ENCODE results near the gene CA9.
A peak's percentile ranks its signal among the peaks of the same experiment; 100 is the strongest.
"Not testable (repeated sequence)": the region's sequence is repeated elsewhere in the genome, so short reads cannot be mapped to it uniquely, and the experiment has no call there.

The CA9 gene

DNA sequence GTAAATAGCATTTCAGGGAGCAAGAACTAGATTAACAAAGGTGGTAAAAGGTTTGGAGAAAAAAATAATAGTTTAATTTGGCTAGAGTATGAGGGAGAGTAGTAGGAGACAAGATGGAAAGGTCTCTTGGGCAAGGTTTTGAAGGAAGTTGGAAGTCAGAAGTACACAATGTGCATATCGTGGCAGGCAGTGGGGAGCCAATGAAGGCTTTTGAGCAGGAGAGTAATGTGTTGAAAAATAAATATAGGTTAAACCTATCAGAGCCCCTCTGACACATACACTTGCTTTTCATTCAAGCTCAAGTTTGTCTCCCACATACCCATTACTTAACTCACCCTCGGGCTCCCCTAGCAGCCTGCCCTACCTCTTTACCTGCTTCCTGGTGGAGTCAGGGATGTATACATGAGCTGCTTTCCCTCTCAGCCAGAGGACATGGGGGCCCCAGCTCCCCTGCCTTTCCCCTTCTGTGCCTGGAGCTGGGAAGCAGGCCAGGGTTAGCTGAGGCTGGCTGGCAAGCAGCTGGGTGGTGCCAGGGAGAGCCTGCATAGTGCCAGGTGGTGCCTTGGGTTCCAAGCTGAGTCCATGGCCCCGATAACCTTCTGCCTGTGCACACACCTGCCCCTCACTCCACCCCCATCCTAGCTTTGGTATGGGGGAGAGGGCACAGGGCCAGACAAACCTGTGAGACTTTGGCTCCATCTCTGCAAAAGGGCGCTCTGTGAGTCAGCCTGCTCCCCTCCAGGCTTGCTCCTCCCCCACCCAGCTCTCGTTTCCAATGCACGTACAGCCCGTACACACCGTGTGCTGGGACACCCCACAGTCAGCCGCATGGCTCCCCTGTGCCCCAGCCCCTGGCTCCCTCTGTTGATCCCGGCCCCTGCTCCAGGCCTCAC lies at the start of gene CA9:
CA9 (plus strand) TSS at position 797 of the 893 bp plus-strand sequence; CDS start at position 829, 32 bp downstream.
- DNase-seq, result no peak

DNA sequence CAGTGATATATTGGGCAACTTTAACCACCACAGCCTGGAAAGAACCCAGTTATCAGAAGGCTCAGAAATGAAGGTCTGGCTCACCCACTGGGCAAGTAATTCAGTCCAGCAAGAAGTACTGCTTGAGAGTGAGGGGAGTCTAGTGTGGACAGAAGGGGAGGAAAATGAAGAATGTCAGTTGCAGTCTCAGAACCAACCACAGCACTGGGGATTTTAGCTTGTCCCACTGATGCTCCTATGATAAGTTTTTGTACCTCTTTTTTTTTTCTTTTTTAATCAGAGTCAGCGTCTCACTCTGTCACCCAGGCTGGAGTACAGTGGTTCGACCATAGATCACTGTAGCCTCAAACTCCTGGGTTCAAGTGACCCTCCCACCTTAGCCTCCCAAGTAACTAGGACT lies 46.2 kb upstream of the CA9 start:
- DNase-seq, result no peak

DNA sequence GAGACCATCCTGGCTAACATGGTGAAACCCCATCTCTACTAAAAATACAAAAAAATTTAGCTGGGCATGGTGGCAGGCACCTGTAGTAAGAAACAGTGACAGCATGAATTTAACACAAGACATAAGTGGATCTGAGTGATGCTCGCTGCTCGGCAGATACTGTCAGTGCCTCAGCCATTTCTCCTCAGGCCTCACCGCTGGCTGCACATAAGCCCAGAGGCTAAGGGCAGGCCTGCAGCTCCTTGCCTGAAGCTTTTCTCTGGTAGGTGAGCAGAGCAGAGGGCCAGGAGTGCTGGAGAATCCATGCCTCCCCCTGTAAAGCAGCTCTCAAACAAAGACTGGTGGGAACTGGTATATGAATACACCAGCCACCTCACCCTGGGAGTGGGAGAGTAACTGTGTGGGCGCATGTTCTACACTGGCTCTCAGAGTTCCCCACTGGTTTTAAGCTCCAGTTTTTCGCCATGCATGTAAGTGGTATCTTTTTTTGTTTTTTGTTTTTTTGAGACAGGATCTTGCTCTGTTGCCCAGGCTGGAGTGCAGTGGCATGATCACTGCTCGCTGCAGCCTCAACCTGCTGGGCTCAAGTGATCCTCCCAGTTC lies 45.2 kb upstream of the CA9 start:
- no peak for DNase-seq

DNA sequence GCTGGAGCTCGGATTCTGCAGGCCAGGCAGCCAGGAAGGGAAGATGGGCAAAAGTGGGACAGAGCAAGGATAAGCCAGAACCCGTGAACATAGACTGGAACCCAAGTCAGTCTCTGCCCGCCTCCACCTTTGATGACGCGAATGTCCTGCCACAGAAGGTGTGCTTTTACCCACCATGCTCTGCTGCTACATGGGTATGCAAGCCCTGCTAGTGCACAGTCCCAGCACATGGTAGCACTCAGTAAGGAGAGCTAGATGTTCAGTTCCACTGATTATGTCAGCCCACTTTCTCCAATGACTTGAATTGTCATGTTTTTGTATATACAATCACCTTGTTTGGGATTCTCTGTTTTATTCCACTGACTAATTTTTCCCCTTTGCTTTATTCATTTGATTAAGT lies 44.1 kb upstream of the CA9 start:
- no peak for DNase-seq

DNA sequence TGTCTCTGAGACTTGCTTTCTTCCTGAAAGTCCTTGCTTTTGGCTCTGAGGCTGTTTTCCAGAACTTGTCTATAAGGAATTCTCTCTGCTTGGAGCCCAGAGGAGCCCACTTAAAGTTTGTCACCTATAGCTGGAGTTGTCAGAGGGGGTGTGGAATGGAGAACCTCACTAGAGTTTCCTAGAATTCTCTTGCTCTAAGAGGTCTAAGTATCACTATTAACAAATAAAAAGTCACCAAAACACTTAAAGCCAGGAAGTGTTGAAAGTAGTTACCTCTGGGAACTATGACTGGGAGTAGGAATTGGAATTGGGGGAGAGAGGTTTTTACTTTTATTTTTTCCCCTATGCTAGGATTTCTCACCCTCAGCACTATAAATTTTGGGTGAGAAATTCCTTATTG lies 38.0 kb upstream of the CA9 start:
- no peak for DNase-seq

DNA sequence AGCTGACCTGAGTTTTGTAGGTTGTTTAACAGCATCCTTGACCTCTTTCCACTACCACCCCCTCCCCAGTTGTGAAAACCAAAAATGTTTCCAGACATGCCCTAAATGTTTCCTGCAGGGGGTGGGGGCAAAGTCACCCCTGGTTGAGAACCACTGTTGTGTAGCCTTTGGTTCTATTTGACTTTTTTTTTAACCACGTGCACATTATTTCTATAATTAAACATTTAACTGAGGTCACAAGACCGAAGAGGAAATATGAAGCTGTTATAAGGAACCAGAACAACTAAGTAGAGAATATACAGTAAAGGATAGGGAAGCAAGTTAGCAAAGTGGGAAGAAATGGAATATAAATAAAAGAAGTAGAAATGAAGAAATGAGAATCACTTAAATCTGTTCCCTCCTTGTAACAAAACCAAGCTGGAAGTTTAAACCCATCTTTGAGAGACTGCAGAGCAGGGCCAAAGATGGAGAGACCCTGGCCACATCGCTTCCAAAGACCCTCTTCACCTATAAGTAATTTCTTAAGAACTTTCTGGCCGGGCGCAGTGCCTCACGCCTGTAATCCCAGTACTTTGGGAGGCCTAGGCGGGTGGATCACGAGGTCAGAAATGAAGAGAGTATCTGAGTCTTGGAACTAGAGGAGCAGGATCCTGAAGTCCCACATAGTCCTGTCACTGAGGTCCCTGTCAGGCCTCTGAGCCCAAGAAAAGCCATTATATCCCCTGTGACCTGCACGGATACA lies 37.4 kb upstream of the CA9 start:
- no peak for DNase-seq

DNA sequence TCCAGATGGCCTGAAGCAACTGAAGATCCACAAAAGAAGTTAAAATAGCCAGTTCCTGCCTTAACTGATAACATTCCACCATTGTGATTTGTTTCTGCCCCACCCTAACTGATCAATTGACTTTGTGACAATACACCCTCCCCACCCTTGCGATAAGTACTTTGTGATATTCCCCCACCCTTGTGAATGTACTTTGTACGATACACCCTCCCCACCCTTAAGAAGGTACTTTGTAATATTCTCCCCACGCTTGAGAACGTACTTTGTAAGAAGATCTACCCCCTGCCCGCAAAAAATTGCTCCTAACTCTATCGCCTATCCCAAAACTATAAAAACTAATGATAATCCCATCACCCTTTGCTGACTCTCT lies 36.9 kb upstream of the CA9 start:
- DNase-seq, result not testable (repeated sequence)

DNA sequence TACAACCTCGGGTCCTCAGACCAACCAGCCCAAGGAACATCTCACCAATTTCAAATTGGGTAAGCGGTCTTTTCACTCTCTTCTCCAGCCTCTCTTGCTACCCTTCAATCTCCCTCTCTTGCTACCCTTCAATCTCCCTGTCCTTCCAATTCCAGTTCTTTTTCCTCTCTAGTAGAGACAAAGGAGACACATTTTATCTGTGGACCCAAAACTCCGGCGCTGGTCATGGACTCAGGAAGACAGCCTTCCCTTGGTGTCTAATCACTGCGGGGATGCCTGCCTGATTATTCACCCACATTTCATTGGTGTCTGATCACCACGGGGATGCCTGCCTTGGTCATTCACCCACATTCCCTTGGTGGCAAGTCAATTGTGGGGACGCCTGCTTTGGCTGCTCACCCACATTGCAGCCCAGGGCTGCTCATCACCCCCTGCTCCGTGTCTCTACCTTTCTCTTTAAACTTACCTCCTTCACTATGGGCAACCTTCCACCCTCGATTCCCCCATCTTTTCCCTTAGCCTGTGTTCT lies 36.2 kb upstream of the CA9 start:
- DNase-seq, result not testable (repeated sequence)

DNA sequence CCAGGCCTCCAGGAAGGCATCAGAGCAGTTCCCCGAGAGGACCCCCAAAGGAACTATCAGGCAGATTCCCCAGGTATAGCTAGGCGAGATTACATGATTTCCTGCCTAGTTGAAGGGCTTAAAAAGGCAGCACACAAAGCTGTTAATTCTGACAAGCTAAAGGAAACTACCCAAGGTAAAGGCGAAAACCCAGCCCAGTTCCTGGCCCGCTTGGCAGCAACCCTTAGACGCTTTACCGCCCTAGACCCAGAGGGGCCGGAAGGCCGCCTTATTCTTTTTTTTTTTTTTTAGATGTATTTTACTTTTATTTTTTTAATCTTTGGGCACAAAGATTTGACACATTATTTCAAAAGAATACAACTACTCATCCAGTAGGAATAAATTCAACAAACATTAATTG lies 35.0 kb upstream of the CA9 start:
- DNase-seq, result not testable (repeated sequence)

DNA sequence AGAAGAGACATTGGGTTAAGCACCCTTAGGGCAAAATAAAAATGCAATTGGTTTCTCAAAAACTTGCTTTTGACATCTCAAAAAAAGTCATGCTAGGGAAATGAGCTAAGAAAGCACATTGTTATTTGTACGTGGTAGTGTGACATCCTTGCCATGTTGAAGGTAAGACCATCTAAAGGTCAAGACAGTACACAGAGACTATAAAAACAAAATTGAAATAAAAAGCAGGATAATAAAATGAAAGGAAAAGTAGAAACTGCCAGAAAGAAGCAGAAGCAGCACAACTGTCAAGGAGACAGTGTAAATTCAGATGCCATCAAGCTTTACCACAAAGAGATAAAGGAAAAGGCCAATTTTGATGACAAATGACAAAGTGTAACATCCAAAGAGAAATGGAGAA lies 34.5 kb upstream of the CA9 start:
- not testable (repeated sequence) for DNase-seq

DNA sequence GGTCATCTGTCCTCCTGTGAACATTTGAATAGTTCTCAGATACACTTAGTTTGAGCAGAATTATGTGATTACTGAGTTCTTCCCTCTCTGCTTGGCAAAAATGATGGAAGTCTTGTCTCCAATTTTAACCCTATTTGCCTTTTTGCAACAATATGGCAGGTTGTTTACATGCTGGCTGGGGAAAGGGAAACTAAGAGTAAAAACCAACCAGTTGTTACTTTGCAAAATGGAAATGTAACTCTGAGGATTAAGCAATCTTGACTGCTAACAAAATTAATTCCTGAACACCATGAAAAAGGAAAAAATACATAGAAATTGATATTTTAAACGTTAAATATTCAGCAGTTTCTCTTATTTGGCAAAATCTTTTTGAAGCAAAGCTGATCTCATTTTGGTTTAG lies 34.1 kb upstream of the CA9 start:
- DNase-seq, result no peak

DNA sequence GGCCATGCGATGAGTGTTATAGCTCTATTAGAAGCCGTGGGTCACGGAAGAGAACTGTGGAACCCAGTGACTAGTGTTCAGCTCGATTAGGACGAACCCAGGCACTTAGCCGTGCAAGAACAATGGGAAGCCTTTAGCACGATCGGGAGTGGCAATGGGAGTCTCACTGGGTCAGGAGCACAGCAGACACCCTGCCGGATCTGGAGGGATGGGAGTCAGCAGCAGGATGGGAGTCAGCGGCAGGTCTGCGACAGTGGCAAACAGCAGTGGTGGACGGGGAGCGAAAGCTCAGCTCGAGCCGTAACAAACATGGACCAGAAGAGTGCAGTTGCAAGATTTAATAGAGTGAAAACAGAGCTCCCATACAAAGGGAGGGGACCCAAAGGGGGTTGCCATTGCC lies 33.3 kb upstream of the CA9 start:
- not testable (repeated sequence) for DNase-seq

DNA sequence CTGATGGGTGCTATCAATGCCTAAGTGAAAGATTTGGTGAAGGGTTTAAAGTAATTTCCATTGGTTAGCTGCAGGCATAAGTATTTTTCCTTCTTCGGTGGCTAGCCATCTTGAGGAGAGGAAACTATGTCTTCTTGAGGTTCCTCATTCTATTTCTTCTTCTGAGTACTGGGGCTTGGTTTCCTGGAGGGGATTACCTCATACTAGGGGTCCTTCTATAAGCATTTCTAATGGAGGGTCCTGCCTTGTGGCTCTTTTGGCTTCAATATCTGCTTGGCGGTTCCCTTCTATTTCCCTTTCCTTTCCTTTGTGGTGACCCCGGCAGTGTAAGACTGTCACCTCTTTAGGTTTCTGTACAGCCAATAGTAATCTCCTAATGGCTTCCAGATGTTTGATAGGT lies 32.2 kb upstream of the CA9 start:
- not testable (repeated sequence) for DNase-seq

DNA sequence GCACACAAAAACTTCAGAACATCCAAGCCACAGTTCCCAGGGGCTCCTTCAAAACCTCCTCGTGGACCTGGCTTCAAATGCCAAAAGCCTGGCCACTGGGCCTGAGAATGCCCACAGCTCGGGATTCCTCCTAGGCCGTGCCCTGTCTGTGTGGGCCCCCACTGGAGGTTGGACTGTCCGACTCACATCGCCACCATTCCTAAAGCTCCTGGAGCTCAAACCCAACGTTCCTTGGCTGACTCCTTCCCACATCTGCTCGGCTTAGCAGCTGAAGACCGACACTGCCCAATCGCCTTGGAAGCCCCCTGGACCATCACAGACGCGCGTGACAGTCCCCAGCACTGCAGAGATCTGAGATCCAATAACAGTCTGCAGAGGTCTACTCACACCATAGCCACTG lies 30.7 kb upstream of the CA9 start:
- no peak for DNase-seq

DNA sequence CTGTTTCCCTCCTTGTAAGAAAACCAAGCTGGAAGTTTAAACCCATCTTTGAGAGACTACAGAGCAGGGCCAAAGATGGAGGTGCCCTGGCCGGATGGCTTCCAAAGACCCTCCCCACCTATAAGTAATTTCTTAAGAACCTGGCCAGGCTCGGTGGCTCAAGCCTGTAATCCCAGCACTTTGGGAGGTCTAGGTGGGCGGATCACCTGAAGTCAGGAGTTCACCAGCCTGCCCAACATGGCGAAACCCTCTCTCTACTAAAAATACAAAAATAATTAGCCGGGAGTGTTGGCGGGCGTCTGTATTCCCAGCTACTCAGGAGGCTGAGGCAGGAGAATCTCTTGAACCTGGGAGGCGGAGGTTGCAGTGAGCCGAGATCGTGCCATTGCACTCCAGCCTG lies 28.0 kb upstream of the CA9 start:
- not testable (repeated sequence) for DNase-seq

DNA sequence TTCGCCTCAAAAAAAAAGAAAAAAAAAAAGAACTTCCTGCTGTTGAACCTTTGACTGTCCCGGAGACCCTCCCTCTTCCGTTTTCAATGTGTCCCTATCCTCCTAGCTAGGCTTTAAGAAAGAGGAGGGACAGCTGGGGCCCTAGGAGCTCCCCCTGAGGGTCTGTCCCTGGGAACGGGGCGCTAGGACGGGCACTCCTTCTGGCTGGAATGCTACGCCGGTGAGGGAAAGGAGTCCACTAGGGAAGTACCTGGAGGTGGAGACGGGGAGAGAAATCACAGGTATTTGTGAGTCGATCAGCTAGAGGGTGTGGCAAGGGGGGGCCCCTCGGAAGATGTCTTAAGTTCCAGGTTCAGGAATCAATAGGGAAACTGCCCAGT lies 27.6 kb upstream of the CA9 start:
- no peak for DNase-seq

DNA sequence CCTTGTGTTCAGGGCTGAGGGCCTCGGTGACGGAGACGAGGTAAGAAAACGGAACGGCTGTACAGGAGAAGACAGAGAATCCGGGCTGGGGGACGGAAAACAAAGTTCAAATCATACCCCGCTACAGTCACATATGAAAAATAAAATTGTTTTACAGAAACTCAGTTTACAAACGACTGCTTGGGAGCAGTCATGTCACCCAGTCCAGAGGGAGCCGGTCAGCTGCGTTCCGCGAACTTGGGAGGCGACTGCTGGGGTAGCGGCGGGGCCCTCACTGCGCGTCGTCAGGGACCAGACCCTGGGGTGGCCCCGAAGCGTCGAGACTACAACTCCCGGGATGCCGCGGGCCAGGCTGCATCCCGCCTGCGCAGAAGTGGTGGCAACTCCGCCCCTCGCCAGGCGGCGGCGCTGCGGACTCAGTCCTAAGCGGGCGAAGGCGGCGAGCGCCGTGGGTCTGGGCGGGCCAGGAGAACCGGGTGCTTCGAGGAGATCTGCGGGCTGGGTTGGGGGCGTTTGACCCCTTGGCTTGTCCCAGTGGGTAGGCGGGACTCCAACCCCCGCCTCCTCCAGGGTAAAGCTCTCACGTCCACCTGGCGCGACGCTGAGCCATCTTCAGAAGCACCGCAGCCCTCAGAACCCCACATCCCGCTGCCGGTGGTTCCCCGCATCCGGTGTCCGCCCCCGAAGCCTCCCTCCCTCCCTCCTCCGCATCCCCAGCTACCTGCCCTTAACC lies 27.0 kb upstream of the CA9 start:
- peak; percentile 63 for DNase-seq

DNA sequence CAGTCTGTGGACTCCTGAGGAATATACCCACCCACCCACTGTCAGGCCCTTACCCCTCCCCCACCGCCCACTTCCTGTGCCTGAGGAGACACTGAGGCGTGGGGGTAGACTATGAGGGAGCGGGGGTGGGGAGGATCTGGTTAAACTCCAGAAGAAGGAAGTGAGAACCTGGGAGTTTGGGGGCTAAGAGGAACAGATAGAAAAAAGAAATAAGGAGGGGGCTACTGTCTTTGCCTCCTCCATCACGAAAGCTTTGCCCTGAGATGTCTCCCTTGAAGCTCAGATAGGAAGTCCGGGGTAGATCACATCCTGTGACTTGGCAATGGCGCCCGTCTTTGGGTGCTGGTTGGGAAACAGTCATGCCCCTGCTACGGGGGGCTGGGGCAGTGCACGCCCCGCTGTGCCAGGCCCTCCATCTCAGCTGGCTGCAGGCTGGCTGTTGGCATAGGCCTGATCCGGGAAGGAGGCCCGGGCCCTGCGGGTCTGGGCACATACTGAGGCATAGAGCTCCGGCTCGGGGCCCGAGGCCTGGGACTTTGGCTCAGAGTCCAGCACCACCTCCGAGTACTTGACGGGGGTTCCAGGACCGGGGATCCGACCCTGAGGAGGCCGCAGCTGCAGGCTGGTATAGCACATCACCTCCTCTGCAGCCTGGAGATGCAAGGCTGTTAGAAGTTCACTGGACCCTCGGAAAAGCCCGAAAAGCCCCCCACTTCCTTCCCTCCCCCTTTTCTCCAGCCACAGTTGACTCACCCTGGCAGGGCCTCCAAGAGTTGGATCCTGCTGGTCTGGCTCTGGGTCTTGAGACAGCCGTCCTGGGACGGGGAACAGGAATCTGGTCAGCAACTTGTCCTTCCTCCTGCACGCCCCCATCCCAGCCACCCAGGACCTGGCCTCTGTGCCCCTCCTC lies 24.0 kb upstream of the CA9 start:
- DNase-seq, result no peak

DNA sequence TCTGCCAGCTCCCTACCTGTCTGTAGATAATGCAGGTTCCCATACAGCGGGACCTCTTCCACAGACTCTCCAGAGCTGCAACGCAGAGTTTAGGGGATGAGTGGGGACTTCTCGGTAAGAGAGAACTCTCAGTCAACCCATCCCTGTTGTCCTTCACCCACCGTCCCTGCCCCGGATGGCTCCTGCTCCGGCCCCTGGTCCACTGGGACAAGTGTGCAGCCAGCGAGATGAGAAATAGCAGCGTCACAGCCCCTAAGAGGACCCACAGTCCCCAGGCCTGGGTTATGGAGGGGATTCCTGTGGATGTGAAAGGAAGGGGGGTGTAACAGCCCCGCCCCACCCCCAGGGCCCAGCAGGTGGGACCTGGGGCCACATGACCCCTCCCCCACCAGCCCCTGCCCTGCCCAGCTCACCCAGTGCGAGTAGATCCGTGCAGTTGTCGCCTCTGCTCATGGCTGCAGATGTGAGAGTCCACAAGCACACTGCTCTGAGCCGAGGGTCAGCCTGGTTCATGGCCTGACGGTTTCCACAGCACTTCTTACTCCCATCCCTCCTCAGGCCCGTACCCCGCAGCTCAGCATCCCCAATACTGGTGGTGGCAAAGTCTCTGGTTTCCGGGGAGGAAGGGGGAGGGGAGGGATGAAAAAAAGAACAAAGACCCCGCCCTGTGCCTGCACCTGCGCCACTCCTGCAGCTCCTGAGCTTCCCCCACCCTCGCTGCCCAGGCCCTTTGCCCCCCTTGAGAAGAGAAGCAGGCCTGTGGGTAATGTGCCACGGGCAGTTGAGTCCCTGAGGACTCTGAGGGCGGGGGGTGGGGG lies 23.2 kb upstream of the CA9 start, which contains the start of gene SIT1:
SIT1 (minus strand) TSS at position 591 of the 818 bp plus-strand sequence; CDS start at position 513, 78 bp downstream.
- no peak for DNase-seq

DNA sequence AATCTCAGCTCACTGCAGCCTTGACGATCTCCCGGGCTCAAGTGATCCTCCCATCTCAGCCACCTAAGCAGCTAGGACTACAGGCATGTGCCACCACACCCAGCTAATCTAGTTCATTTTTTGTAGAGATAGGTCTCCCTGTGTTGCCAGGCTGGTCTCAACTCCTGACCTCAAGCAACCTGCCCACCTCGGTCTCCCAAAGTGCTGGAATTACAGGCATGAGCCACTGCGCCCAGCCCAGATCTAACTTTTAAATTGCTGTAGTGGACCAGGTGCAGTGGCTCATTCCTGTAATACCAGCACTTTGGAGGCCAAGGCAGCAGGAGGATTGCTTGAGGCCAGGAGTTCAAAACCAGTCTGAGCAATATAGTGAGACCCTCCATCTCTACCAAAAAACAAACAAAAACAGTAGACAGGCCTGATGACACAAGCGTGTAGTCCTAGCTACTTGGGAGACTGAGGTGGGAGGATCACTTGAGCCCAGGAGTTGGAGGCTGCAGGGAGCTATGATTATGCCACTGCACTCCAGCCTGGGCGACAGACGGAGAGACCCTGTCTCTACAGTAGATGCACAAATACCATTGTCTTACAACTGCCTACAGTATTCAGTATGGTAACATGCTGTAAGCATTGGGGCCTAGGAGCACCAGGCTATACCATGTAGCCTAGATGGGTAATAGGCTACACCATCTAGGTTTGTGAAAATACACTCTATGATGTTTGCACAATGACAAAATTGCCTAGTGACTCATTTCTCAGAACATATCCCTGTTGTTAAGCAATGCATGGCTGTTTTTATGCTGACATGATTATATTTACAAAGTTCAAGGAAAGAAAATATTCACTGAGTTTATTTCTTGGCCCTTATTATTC lies 21.5 kb upstream of the CA9 start:
- DNase-seq, result no peak

All from T1000 (cell line).